Epithelial cell of prostate (primary cell): Measurements from ENCODE around the gene SLC12A2.

Experiments
- DNase-seq: peaks from one replicate; pipeline ENCODE4 v3.0.0-alpha.2; 2011; ENCODE audit warnings: low read depth, low spot score
- H3K27ac ChIP-seq: fragments of 450-650 bp; 2 replicates; pipeline ENCODE4 v1.5.1; 2017; ENCODE audit warnings: mild to moderate bottlenecking

Gene SLC12A2

DNA sequence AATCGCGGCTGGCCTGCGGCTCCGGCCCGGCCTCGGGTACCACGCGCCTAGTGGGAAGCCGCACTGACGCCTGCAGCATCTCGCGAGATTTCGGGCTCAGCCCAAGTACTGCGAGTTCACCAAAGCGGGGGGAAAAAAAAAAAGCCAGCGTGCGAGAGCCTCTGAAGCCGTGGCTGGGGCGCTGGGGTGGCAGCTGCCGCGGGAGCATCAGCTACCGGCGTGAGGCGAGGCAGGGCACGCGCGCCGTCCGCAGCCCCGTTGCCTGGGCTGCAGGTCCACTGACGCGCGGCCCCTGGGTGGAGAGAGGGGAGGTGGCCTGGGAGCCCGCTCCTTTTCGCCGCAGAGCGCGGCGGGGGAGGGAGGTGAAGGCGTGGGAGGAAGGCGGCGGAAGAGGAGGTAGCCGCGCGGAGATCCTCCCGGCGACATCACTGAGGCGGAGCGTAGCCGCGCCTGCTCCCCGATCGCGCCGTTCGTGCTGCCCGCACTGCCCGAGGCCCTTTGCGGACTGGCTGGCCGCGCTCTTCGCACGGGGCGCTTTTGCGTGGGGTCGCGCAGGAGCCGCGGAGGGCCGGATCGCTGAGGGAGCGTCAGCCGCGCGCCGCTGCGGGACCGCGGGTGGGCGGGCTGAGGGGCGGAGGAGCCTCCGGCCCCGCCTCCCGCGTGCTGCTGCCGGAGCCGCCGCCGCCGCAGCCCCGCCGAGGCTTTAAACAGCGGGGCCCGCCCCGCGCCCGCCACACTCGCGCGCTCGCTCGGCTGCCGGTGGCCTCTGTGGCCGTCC, at the start of gene SLC12A2:
Gene SLC12A2 (plus strand): TSS at position 734 of the 778 bp plus-strand sequence. CDS start 189 bp downstream, outside the sequence.
- peak within 1 kb of the TSS; percentile 86 for H3K27ac ChIP-seq
- DNase-seq: peak; percentile 88

DNA sequence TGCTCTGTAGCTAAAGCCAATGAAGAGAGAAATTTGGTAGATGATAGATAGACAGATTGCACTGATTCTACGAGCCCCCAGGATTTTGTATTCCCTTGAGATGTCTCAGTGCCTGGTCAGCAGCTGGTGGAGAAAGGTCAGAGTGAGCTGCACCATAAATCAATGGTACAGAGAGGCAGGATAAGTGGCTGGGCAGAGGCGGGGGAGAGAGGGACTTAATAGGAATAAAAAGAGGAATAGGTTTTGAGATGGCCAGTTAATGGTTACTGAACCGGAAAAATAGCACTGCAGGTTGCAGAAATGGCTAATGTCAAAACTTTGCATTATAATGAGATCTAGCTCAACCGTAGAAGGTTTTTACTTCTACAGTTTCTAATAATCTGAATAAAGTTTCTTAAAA, 47.9 kb upstream of the SLC12A2 start:
- DNase-seq: no peak
- H3K27ac ChIP-seq: no peak overlapping the region

DNA sequence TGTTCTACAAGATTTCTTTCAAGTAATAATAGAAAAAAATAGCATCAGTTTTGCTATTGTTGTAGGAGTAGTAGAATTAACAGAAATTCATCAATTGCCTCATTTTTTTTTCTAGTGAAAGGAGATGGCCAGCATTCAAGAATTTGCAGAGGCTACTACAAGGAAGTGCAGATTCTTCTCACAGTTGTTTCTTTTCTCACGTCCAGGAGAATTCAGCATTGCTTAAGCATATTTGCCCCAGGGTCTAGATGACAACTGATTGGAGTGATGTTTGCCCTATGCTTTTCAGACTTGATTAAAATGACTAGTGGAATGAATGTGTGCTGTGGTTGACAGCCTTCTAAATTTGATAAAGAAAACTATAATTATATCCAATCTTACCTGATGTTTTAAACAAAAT, 46.6 kb upstream of the SLC12A2 start:
- peak overlapping the region; percentile 7 for H3K27ac ChIP-seq
- DNase-seq: peak; percentile 50

DNA sequence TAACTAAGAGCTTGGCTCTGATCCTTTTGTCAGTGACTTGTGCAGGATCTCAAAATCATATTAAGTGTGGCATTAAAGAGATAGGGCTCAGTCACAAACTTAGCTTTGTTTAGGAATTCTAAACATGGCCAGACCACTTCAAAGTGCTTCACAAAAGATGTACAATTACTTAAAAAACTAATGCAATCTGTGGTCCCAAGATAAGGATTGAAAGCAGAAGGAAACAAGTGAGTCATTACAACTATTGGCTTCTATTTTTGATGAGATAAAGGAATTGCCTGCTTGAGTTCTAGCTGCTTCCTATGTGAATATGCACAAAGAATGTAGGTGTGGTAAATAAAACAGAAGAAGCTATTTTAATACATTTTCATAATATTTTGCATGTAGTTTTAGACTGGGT, 44.9 kb upstream of the SLC12A2 start:
- peak overlapping the region; percentile 90 for H3K27ac ChIP-seq
- DNase-seq: no peak

DNA sequence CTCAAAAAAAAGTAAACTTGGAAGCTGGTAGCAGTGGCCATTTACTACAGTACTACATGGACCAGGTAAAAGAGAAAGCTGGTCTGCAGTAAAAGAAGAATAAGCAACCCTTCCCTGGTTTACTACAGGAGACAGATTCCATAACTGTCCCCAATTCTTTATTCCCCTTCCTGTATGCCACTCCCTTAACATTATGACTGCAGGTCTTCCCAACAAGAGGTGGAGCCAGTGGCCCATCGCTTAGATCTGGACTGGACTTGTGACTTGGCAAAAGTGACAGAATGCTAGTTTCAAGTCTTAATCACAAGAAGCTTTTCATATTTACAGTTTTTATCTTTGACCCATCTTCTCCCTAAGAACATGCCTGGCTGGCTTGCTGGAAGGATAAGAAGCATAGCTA, 42.6 kb upstream of the SLC12A2 start:
- no peak for DNase-seq
- H3K27ac ChIP-seq: no peak overlapping the region

DNA sequence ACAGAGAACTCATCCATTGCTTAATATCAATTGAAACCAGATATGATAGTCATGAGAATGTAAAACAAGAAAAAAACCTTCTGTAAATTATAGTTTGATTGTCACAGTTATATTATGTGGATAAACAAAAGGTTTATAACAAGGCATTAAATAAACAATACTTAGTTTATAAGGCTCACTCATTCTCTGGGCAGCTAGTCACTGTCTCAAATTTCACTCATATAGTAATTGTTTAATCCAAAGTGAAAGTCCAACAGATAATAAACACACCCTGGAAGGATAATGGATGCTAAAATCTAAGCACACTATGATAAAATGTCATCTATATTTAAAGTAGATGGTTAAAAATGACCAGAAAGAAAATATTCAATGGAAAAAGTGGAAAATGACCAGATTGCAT, 30.8 kb upstream of the SLC12A2 start:
- no peak overlapping the region for H3K27ac ChIP-seq
- no peak for DNase-seq

DNA sequence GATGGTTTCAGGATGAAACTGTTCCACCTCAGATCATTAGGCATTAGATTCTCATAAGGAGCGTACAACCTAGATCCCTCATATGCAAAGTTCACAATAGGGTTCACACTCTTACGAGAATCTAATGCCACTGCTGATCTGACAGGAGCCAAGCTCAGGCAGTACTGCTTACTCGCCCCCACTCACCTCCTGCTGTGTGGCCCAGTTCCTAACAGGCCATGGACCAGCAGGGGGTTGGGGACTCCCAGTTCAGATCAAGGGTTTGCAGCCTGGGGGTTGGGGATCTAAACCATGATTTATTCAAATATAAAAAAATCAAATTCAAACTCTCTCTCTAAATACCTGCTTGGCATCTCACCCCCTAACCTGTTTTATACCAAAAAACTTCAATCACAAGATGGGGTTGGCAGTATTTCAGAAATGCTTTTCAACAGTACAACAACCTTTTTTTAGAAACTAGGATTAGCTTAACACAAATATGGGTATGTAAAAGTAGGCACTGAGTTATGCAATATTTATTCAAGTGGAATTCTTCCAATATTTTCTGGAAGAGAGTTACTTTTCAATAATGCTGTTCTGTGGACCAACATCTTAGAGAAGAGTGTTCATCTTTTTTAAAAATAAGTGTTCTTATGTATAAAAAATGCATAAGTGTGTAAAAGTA, 30.1 kb upstream of the SLC12A2 start:
- no peak for DNase-seq
- H3K27ac ChIP-seq: no peak overlapping the region

DNA sequence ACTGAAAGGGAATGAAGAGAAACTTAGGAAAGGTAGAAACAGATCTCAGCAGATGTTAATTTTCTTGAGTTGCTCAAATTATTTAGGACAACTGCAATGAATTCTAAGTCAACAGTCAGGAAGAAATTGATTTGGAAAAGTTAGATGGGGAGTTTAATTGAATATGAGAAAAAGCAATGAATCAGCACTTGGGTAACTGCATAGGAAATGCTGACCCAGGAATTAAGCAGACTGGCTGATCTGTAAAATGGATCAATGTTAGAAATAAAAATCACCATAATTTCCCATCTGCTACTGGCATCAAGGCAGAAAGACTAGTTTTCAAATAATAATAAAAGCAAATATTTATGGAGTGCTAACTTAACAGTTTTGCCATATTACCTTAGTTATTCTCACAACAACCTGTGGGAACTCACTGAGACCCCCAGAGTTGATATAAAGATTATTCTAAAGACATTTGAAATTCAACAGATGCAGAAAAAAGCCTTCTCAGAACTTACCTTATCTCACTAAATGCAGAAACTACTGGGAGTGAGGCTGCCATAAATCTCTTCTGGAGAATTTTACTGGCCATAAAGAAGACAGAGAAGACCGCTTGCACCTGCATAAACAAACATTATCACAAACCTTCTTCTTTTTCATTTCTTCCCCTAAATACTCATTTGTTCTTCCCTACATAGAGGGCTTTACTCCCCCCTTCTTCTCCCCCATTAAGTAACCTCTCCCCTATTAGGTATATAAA, 22.8 kb upstream of the SLC12A2 start:
- DNase-seq: no peak
- H3K27ac ChIP-seq: peak overlapping the region; percentile 85

DNA sequence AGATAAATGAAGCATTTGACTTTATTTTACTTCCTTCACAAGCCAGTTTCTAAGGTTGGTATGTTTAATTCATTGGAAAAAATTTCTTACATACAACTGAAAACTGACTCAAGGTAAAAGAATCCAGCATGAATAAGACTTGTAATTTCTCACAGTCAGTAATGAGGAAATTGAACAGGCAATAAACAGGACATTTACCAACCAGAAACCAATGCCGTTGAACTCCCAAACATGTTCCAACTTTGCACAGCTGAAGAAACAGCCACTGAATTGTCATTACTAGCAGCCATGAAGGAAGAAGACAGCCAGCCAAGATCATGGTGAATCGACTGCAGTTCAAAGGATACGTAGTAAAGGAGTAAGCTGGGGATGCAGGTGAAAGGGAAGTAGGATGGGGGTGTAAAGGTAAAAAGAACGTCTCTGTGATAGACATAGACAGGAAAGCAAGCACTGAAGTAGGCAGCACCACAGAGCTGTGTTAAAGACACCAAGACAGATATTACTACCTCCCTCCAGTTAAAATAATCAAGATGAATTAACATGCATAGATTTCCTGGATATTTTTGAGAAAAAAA, 21.3 kb upstream of the SLC12A2 start:
- peak; percentile 76 for DNase-seq
- peak overlapping the region; percentile 85 for H3K27ac ChIP-seq

DNA sequence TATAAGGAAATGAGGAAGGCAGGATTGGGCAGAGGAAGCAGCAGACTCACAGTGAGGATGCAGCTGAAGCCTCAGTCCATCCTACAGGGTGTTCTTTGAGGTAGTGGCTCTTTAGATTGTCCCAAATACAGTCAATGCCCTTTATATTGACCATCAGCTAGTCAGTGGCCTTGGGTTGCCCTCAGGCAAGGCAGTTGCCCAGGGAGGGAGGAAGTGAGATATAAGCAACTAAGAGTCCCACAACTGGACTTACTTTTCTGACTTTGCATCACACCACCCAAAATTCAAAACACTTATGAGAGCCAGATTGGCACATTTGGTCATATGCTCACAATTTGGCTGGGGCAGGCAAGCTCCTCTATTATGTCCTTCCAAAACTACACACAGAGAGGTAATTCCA, 9.4 kb upstream of the SLC12A2 start:
- H3K27ac ChIP-seq: peak overlapping the region; percentile 11
- no peak for DNase-seq

DNA sequence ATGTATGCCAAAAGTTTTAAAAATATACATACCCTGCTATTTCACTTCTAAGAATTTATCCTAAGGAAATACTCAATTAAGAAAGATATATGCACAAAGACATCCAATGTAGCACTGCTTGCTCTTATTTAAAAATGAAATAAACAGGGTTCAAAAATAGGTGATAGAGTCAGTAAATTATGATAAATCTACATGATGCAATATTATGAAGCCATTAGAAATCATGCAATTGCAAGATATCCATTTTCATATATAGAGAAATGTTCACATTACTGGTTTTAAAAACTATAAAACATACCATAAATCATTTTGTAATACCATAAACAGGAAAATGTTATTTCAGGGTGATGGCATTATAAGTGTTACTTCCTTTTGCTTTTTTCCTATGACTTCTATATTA, 8.6 kb upstream of the SLC12A2 start:
- DNase-seq: no peak
- peak overlapping the region; percentile 11 for H3K27ac ChIP-seq

DNA sequence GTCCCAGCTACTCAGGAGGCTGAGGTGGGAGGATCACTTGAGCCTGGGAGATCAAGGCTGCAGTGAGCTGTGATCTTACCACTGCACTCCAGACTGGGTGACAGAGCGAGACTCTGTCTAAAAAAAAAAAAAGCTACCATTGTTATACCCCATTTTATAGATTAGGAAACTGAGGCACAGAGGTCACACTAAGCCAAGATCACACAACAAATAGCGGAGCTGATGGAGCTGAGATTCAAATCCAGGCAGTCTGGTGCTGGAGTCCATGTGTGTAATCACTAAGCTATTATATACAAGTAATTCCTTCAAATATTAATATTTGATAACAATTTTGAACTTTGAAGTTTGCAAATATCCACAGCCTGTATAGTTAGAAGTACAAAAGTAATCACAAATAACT, 6.0 kb upstream of the SLC12A2 start:
- H3K27ac ChIP-seq: no peak overlapping the region
- no peak for DNase-seq

DNA sequence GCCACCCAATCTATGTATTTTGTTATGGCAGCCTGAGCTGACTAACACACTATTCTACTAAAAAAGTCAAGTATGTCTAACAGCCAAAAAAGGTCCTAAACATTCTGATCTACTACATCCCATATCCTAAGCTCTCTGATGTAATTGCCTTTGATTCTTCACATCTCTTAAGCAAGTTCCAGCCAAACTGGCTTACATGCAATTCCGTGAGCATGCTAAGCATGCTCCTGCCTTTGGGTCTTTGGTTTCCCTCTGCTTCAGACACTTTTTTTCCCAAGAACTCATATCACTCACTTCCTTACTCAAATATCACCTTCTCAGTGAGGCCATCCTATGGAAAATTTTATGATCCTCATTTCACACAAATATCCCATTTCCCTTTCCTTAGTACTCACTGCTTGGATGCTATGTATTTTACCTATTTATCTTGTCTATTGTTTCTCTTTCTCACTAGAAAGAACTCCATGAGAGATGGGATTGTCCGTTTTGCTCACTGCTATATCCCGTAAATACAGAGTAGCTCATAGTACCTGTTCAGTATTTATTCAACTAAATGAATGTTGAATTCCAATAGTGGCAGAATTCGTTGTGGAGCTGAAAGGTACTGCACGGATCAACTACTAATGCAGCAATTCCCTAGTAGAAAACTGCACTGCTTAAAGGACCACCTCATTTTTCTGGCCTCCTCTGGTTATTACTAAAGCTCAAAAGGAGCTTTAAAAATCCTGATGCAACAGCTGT, 2.3 kb upstream of the SLC12A2 start:
- peak overlapping the region; percentile 86 for H3K27ac ChIP-seq
- no peak for DNase-seq

DNA sequence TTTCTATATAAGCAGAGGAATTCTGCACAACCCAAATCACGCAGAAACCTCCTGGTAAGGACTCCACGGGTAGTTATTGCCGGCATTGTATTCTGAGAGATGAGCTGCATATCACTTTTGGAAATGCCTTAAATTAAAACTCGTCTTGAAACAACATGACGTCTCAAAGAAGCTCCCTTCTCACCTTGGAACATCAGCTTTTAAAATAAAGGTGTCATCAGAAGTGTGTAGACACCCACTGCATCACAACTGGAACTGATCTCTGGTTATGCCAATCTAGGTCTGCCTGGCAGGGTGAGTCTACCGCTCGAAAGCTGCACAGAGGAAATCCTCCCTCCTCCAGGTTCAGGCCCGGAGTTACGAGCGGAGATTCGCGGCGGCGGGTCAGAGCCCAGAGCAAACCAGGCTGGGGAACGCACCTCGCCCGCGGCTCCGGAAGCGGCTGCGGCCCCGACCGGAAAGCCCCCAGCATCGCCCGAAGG, 974 bp upstream of the SLC12A2 start:
- no peak for DNase-seq
- peak overlapping the region; percentile 86 for H3K27ac ChIP-seq

DNA sequence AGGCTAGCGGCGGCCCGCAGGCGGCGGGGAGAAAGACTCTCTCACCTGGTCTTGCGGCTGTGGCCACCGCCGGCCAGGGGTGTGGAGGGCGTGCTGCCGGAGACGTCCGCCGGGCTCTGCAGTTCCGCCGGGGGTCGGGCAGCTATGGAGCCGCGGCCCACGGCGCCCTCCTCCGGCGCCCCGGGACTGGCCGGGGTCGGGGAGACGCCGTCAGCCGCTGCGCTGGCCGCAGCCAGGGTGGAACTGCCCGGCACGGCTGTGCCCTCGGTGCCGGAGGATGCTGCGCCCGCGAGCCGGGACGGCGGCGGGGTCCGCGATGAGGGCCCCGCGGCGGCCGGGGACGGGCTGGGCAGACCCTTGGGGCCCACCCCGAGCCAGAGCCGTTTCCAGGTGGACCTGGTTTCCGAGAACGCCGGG, 253 bp downstream of the SLC12A2 start:
- peak overlapping the region; percentile 86 for H3K27ac ChIP-seq
- no peak for DNase-seq

DNA sequence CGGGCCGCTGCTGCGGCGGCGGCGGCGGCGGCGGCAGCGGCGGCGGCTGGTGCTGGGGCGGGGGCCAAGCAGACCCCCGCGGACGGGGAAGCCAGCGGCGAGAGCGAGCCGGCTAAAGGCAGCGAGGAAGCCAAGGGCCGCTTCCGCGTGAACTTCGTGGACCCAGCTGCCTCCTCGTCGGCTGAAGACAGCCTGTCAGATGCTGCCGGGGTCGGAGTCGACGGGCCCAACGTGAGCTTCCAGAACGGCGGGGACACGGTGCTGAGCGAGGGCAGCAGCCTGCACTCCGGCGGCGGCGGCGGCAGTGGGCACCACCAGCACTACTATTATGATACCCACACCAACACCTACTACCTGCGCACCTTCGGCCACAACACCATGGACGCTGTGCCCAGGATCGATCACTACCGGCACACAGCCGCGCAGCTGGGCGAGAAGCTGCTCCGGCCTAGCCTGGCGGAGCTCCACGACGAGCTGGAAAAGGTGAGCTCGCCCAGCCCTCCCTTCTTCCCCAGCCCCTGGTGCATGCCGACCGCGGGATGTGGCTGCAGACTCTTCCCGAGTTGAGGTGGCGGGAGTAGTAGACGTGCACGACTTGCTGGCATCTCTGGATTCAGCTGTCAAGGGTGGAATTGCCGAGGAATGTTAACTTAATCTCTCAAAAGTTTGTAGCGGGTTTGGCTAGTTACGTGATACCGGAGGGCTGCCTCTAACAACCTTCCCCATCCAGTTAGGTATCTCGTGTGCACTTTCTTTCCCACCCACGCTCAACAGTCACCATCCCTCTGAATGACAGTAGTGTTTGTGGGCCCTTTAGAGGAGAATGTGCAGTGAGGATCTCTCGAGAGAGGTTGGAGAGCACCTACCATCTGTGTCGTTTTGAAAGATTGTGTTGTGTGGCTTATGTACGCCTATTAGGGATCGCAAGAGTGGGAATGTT, 932 bp downstream of the SLC12A2 start:
- DNase-seq: no peak
- H3K27ac ChIP-seq: peak overlapping the region; percentile 86

DNA sequence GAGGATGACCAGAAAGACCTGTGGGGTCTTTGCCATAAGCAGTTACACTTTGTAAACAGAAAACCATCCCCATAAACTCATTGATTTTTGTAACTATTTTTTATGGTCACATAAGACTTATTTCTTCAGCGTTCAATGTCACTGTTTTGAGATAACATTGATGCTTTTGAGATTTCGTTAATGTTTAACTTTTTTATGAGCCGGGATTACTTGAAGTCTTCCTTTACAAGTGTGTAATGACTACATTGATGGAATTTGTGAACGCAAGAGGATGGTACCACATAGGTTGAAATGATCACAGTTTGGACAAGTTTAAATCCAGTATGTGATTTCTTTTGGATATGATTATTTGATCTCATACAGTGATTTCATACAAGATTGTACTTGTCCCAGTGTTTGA, 1.8 kb downstream of the SLC12A2 start:
- no peak overlapping the region for H3K27ac ChIP-seq
- no peak for DNase-seq

DNA sequence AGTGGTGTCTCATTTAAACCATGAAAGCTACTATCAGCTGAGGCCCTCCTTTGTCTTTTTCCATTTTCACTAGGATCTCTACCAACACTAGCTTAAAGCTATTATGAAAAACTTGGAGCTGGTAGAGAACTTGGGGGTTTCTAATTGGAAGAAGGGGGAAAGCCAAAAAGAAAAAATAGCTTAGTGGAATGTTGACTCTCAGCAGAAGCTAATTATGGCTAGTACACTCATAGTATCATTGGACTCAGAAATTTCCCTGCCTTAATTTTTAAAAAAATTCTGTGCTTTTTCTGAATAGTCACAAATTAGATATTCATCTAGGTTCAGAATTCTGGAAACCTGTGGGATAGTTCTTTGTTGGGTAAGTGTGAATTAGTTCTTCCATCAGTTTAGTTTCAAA, 8.0 kb downstream of the SLC12A2 start:
- H3K27ac ChIP-seq: no peak overlapping the region
- no peak for DNase-seq

DNA sequence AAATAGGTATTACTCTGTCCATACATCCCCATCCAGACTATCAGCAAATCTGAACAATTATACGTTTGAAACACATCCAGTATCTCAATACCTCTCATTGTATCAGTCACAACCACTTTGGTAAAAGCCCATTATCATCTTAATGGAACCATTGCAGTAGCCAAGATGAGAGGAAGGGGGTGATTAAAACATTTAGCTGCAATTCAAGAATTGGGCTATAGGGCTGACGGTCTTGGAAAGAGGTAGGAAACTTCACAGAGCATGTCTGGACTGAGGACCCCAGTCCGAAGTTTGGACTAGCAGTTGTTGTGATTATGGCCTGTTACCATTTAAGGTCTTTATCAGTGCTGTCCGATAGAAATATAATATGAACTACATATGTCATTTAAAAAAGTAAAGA, 8.6 kb downstream of the SLC12A2 start:
- DNase-seq: no peak
- H3K27ac ChIP-seq: no peak overlapping the region
